Fibroblast of lung (primary cell): ENCODE measurements around the gene UBAP2.

Experiments used
- CTCF ChIP-seq, 2 donors: IDR thresholded peaks in 1 of 2; conservative IDR thresholded peaks in 1 of 2; 1 replicate in 1 of 2; 2 replicates in 1 of 2; pipeline ENCODE4 v1.5.1; 2011 to 2012; ENCODE audit warnings: low read length in 2 of 2, control low read depth in 1 of 2, inconsistent platforms in 1 of 2, low read depth in 1 of 2, mild to moderate bottlenecking in 1 of 2
- EZH2 ChIP-seq: IDR thresholded peaks from 2 replicates; pipeline ENCODE4 v1.5.1; 2012; ENCODE audit warnings: low read length, control low read depth, mild to moderate bottlenecking; ENCODE audit errors: missing control alignments

GRCh38 chr9:33950371-33950770, 98.3 kb downstream of the UBAP2 start:
- TF ChIP-seq CTCF (conservative IDR thresholded peaks at IDR 0.05 in 1 of 2, IDR thresholded peaks at IDR 0.05 in 1 of 2; ENCODE audit: low read depth in 1 of 2, low read length in 2 of 2) (no peak), EZH2 (no peak)
